Measurements from ENCODE around the gene NXPE1. TPM values are rescaled to one million over a fixed set of nuclear protein-coding genes. Genes with fewer than 3 reads are reported as not detected.

NXPE1 gene
- total RNA-seq, 2 experiments from 2014 or later, result not detected

- no peaks in the 10 kb centered on the region for H3K4me1 Mint-ChIP-seq (ENCODE audit: low read depth)
- no peak for ATAC-seq
- TF ChIP-seq CTCF (IDR thresholded peaks at IDR 0.05), result no peak
- intact Hi-C loops (cut with micrococcal nuclease), result no loop called here
- peaks cover 5% of the 10 kb centered on the region for H3K9me3 Mint-ChIP-seq
- DNase-seq, result no peak
- H3K27ac Mint-ChIP-seq, result no peak overlapping the region
- no peak overlapping the region for H3K4me3 Mint-ChIP-seq
- H3K27me3 Mint-ChIP-seq, result peaks cover 23% of the 10 kb centered on the region
- H3K36me3 Mint-ChIP-seq (ENCODE audit: low read depth), result no peaks in the 10 kb centered on the region
- POLR2A ChIA-PET, result no interaction called here
- CTCF ChIA-PET, result no interaction called here
These were observed 57.8 kb downstream of the NXPE1 start for GRCh38 chr11:114501901-114502300.

- TF ChIP-seq CTCF (IDR thresholded peaks at IDR 0.05), result no peak
- DNase-seq (no peak), ATAC-seq (no peak)
- POLR2A ChIA-PET, result no interaction called here
- Mint-ChIP-seq H3K27me3 (peaks cover 8% of the 10 kb centered on the region), H3K36me3 (ENCODE audit: low read depth) (no peaks in the 10 kb centered on the region), H3K4me1 (ENCODE audit: low read depth) (no peaks in the 10 kb centered on the region), H3K4me3 (no peak overlapping the region), H3K27ac (no peak overlapping the region), H3K9me3 (peaks cover 2% of the 10 kb centered on the region)
- CTCF ChIA-PET, result interaction anchor here (0.7 kb wide), 1 partner anchor 167 kb away, joined by 4 read pairs; no protein-coding TSS in a partner anchor
- intact Hi-C loops (cut with micrococcal nuclease), result no loop called here
These were observed 59.9 kb downstream of the NXPE1 start for GRCh38 chr11:114499756-114500155.

GRCh38 chr11:114496915-114497314, 62.8 kb downstream of the NXPE1 start:
- intact Hi-C loops (cut with micrococcal nuclease), result no loop called here
- Mint-ChIP-seq H3K27me3 (peaks cover 2% of the 10 kb centered on the region), H3K9me3 (peaks cover 3% of the 10 kb centered on the region), H3K27ac (no peak overlapping the region), H3K4me3 (no peak overlapping the region), H3K36me3 (ENCODE audit: low read depth) (no peaks in the 10 kb centered on the region), H3K4me1 (ENCODE audit: low read depth) (no peaks in the 10 kb centered on the region)
- no peak for ATAC-seq
- DNase-seq, result no peak
- TF ChIP-seq CTCF (IDR thresholded peaks at IDR 0.05), result no peak
- ChIA-PET CTCF (no interaction called here), POLR2A (no interaction called here)

GRCh38 chr11:114483929-114484328, 75.8 kb downstream of the NXPE1 start:
- H3K4me1 Mint-ChIP-seq (ENCODE audit: low read depth), result no peaks in the 10 kb centered on the region
- ChIA-PET POLR2A (no interaction called here), CTCF (no interaction called here)
- H3K27me3 Mint-ChIP-seq, result no peaks in the 10 kb centered on the region
- no peaks in the 10 kb centered on the region for H3K36me3 Mint-ChIP-seq (ENCODE audit: low read depth)
- no peaks in the 10 kb centered on the region for H3K9me3 Mint-ChIP-seq
- no peak overlapping the region for H3K27ac Mint-ChIP-seq
- ATAC-seq, result no peak
- DNase-seq, result no peak
- H3K4me3 Mint-ChIP-seq, result no peak overlapping the region
- intact Hi-C loops (cut with micrococcal nuclease), result no loop called here
- TF ChIP-seq CTCF (IDR thresholded peaks at IDR 0.05), result no peak

GRCh38 chr11:114482114-114482513, 77.6 kb downstream of the NXPE1 start:
- CTCF ChIA-PET, result no interaction called here
- Mint-ChIP-seq H3K9me3 (no peaks in the 10 kb centered on the region), H3K36me3 (ENCODE audit: low read depth) (no peaks in the 10 kb centered on the region), H3K27me3 (no peaks in the 10 kb centered on the region), H3K27ac (no peak overlapping the region), H3K4me1 (ENCODE audit: low read depth) (no peaks in the 10 kb centered on the region), H3K4me3 (no peak overlapping the region)
- POLR2A ChIA-PET, result no interaction called here
- ATAC-seq (no peak), DNase-seq (no peak)
- TF ChIP-seq CTCF (IDR thresholded peaks at IDR 0.05), result no peak
- intact Hi-C loops (cut with micrococcal nuclease), result no loop called here
